CD4-positive, alpha-beta T cell treated with Interleukin-21 for 1 hour (primary cell): ENCODE measurements around the gene ITGB2.

Experiments used
- DNase-seq: peaks from one replicate; pipeline ENCODE4 v3.0.0-alpha.2; 2020

Gene ITGB2

DNA sequence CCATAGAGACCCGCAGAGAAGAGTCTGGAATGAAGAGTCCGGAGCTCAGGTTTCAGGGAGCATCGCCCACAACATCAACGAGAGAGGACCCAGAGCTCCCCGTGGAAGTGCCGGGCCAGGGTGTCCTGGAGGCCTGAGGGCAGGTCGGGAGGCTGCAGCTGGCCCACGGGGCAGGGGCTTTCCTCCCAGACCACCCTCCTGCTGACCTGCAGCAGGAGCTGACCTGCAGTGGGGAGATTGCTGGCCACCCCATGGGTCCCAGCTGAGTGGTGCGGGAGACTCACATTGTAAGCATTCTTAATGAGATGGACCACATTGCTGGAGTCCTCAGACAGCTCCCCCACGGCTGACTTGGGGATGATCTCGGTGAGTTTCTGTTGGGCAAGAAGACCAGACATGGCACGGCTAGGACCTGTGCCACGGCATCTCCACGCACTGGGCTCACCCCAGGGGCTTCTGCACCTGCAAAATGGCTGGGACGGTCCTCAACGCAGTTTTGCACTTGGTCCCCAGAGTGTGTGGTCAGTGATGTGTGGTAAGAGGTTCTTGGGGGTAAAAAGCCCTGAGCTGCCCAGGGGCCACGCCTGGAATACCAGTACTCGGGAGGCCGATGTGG is 25.9 kb downstream of the ITGB2 start:
- DNase-seq = no peak

DNA sequence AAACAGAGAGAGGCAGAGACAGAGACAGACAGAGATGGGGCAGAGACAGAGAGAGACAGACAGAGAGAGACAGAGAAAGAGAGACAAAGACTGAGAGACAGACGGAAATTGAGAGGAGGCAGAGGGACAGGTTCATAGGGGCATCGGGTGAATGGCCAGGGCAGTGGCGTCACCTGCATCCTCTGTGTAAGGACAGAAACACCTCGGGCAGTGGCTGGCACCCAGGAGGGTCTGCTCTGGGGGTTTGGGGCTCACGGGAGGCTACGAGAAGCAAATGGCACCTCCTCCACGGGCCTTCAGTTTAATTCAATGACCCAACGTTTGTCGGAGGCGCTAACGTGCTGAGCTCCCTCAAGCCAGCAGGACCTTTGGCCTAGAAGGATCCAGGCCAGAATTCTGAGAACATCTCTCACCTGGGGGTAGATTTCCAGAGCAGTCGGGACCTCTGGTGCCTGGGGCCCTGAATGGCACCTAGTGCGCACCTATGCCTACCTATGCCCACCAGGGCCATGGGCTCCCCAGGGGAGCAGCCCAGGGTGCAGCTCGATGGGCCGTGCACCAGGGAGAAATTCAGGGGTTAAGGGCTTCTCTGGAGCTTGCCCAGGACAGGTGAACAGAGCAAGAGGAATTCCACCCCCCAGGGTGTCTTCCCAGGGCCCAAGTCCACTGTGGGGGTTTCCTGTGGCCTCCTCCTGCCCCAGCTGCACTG is 26.6 kb downstream of the ITGB2 start:
- DNase-seq = no peak

DNA sequence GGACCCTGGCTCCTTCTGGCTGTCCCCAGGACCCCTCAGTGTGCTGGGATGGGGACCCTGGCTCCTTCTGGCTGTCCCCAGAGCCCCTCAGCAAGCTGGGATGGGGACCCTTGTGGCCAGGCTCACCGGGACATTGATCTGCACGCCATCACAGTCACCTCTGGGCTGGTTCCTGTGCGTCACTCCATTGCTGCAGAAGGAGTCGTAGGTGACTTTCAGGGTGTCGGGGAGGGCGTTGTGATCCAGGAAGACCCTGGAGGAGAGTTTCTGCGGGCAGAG is 27.5 kb downstream of the ITGB2 start:
- DNase-seq = no peak

DNA sequence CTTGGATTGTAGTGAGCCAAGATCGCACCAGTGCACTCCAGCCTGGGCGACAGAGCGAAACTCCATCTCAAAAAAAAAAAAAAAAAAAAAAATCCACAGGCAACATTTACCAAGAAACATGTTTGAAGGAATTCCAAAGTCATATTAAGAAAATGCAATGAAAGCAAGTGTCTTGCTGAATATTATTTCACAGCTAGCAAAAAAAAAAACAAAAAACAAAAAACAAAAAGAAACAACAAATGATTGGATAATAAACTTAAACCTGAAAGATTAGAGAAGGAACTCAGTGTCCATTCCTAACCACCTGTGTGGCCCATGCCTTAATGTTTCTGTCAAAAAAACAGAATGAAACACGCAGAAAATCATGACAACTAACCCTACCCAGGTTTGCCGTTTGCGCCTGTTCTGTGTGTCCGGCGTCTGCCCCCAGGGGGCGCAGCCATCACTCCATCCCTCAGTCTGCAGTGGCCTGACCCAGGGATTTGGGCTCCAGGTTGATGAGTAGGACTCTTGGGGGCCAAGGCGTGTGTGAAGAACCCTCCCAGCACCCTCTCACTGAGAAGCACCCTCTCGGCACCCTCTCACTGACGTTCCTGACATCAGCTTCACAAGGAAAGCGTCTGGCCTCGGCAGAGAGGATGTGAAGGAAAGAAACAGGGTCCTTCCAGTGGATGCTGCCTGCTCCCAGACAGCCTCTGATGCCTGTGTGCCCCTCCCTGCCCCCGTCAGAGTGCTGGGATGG is 28.0 kb downstream of the ITGB2 start:
- DNase-seq = peak; percentile 82

DNA sequence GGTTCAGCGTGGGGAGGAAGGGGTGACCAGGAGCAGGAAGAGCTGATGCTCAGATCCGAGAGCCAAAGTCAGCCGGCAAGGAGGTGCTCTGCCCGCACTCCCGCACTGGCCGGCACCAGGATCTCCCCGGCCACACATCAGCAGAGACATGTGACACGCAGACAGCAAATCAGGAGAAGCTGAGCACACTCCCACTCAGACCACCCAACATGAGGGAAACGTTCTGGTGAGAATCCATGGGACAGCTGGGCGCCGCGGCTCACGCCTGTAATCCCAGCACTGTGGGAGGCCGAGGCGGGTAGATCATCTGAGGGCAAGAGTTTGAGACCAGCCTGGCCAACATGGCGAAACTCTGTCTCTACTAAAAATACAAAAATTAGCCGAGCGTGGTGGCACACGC is 28.6 kb downstream of the ITGB2 start:
- DNase-seq = no peak

DNA sequence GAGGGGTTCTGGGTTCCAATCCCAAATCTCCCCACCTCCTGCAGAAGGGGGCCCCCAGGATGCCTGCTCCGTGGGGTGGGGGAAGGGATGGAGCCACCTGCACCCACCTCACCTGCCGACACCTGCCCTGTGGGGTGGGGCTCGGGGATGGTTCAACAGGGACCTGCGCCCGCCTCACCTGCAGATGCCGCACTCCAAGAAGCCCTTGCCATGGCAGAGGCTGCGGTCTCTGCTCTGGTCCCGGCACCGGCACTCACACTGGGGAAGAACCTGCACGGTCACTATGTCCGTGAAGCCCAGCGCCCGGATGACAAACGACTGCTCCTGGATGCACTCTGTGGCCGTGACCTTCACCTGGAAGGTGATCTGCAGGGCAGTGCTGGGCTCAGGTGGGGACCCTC is 29.1 kb downstream of the ITGB2 start:
- no peak for DNase-seq

DNA sequence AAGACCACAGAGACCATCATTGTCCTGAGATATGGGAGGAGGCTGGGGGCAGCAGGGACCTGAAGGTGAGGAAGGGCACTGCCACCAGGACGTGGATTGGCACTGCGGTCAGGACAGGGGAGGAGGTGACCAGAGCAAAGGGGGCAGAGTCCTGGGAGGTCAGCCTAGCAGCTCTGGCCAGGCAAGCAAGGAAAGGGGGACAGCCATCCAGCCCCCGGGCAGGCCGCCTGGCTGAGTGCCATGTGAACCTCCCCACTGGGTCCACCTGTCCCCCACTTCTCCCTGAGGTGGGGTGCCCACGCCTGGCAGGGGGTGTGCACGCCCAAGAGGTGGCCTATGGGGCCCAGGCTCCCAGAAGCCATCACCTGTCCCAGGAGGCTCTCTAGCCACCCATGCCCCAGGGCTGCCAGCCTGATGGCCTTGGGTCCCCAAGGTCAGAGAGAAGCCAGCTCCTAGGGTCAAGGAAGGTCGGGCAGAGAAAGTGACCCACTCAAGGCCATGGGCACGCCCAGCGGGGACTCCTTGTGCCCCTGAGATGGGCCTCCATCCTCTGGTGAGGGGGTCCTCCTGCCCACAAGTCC is 29.6 kb downstream of the ITGB2 start:
- DNase-seq = no peak

DNA sequence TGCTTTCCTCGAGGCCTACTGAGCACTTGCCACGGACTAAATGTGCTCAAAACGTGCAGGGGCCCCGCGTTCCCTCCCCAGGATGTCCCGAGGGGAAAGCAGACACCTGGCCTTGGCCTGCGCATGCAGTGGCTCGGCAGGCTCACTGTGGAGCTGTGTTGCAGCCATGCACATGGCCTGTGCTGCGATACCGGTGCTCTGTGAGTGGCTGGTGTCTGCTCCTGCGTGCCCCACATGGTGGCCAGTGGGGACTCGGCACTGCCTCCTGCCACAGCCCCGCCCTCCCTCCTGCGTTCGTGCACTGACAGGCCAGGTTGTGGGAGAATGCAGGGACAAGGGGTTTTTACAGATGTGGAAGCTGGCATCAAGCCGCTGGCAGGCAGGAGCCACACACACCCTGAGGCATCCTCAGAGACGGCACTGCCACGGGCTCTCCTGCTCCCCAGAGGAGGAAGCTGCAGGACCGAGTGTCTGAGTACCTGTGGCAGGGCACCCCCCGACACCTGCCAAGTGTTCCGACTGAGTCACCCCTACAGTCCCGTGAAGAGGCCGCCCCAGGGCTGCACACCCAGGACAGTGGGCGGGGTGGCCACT is 30.3 kb downstream of the ITGB2 start:
- DNase-seq = no peak

DNA sequence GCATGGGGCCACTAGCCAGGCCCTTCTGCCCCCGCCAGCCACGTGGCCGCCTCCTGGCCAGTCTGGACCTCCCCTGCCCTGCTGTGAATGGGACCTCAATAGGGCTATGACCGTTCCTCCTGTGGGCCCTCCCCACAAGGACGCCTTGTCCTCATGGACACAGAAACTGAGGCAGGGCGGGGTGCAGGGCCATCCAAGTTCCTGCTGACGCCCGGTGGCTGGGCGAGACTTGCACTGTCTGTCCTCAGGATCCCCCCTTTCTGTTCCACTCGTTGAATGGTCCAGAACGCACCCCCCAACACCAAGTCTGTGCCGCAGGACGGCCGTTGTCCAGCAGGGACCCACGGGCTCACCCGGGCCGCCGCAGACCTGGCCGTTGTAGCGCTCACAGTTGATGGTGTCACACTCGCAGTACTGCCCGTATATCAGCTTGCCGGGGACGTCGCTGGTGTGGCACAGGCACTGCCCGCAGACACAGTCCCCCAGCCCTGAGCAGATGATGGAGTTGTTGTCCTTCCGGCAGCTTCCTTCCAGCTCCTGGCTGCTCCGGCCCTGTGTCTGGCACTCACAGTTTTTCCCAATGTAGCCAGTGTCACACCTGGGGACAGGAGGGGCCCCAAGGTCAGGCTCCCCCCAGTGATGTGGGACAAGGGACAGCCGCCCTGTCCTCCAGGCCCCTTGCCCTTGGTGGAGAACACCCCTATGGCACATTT is 30.9 kb downstream of the ITGB2 start:
- no peak for DNase-seq

DNA sequence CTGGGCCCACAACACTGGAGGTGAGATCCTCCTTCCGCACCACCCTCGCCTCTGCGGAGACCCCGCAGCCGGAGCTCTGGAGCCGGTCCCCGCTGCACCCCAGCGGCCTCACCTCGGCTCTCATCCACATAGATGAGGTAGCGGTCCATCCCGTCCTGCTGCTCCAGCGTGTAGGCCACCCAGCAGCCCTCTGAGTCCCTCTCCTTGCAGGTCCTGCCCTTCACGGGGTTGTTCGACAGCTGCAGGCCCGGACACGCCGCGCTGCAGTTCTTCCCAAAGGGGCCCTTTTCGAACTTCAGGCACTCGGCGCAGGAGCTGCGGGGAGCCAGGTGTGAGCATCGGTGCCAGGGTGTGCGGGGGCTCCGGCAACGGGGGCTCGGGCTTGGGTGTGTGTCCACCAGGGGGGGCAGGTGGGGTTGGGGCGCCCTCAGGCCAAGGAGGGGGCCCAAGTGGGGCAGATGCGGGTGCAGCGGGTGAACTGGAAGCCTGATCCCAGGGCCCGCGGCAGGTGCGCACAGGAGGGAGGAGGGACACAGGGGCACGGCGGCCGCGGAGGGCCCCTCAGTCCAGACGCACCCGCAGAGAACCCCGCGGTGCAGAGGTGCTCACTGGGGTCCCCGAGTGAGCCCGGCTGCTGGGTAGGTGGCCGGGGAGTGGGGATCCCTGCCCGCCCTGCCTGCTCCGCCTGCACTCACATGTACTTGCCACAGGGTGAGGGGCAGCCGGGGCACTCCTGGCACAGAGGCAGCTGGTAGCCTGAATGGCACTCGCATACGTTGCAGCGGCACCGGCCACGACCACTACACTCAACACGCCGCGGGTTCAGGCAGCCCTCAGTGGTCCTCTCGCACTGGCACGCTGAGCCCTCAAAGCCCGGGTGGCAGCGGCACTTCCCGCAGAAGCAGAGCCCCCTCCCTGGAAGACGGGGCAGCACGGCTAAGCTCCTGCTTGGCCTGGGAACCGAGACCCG is 31.8 kb downstream of the ITGB2 start:
- DNase-seq = no peak

DNA sequence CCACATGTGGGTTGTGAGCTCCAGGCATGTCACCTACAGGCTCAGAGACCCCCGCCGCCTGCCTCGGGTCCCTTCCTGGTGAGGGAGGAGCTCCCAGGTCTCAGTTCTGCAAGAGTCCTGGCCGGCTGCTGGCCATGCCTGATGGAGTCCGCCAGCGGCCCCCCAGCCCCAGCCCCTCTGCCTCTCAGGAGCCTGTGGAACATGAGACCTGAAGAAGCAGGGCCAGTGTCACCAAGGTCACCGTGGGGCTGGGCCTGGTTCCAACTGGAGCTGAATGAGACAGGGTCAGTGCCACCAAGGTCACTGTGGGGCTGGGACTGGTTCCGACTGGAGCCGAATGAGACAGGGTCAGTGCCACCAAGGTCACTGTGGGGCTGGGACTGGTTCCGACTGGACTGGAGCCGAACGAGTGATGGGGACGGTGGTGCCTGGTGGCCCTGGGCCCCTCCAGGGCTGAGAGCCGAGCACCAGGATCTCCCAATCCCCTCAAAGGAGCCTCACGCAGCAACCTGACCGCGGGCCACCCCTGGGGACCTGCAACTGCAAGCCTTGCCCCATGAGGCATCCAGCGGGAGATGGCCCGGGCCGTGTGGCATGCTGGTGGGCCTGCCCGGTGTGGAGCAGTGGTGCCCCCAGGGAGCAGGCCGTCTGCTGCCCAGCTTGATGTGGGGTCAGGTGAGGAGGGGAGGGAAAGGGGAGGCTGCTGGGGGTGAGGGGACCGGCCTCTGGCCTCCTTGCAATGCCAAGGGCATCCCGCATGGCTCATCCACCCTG is 32.7 kb downstream of the ITGB2 start:
- no peak for DNase-seq

DNA sequence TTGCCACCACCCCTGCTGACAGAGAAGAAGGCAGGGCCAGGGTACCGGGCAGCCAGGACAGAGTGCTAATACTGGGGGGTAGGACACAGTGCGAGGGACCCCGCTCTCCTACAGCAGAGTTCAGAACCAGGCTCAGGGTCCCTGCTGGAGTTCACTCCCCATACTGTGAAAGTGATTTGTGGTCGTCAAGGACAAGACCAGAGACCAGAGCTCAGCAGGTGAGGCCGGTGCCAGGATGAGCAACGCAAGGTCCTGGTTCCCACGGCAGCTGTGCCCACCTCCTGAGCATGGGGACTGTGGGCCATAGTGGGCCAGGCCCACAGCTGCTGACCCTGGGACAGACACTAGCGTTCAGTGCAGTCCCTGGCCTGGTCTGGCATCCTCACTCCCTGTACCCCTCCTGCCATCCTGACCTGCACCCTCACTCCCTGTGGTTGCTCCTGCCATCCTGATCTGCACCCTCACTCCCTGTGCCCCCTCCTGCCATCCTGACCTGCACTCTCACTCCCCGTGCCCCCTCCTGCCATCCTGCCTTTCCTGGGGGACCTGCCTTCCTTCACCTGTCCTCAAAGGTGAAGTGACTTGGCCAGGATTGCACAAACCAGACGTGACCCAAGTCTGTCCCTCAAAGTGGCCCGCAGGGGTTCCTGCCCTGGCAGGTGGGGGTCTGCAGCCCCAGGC is 33.4 kb downstream of the ITGB2 start:
- DNase-seq = no peak

DNA sequence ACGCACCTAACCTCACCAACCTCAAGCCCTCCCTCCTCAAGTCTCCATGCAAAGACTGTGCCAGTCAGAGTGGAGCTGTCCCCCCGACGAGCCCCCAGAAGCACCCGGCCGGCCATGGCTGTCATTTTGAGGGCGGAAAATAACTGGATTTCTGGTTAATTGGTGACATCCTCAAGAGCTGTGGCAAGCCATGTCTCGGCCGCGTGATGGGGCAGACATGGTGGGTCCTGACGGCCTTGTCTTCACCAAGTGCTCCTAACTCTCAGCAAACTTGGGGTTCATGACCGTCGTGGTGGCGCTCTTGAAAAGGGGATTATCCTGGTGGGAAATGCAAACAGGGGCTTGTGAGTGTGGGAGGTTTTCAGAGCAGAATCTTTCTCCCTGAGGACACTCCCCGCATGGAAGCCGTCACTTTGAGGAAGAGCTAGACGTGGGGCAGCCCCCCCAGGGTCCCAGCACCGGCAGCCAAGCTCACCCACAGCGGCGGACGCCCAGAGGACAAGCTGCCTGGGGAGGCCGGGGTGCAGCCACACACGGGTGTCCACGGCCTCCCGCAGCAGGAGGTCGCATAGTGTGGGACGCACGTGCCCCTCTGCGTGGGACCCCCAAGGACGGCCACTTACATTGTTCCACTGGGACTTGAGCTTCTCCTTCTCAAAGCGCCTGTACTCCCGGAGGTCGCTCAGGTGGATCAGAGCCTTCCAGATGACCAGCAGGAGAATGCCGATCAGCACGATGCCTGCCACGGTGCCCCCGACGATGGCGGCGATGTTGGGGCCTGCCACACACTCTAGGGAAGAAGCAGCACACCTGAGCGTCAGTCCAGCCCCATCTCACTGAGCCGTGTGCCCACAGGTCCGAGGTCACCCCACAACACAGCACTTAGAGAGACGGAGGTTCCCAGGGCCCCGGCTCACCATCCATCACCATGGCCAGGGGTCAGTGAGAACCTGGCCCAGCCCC is 34.3 kb downstream of the ITGB2 start:
- DNase-seq = no peak

DNA sequence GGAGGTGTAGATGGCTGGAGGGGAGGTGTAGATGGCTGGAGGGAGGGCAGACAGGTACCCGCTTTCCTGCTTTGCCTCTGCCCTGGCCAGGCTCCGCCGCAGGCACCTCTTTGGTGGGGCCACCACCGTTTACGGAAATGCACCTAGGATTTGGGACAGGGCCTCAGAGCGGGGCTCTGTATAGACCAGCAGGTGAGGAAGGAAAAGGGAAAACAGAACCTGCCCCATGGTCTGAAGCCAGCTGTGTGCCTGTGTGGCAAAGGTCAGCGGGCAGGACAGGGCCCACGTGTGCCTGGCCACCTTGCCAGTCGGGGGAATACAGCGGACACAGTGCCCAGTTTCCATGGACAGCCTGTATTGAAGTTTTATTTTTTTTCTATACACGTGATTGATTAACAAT is 35.1 kb downstream of the ITGB2 start:
- DNase-seq = no peak

DNA sequence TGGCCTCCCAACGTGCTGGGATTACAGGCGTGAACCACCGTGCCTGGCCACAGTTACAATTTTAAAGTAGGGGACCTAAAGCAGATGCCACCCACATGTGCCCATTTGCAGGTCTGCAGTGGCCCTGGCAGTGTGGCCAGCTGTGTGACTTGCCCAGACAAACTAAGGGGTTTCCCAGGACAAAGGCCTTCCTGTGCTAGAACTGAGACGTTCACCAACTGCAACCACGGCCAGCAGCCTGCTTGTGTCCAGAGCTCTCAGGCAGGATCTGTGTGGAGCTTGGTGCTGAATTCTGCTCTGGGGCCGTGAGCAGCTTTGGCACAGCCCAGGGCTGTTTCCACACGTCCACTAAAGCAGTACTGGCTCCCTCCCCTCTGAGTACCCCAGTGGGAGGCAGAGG is 36.6 kb downstream of the ITGB2 start:
- no peak for DNase-seq

DNA sequence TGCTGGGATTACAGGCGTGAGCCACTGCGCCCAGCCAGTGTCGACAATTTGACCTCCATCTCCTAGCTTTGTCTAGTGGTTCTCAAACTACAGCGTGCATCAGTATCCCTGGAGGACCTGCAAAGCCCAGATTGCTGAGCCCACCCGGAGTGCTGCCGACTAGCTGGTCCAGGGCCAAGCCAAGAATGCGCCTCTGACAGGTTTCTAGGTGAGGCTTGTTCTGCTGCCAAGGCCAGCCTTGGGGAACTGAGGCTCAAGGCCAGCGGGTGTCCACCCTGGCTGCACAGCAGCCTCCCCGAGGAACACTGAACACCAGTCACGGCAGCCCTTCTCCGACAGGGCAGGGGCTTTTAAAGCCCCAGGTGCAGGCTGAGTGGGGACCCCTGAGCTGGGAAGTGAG is 37.4 kb downstream of the ITGB2 start:
- DNase-seq = no peak

DNA sequence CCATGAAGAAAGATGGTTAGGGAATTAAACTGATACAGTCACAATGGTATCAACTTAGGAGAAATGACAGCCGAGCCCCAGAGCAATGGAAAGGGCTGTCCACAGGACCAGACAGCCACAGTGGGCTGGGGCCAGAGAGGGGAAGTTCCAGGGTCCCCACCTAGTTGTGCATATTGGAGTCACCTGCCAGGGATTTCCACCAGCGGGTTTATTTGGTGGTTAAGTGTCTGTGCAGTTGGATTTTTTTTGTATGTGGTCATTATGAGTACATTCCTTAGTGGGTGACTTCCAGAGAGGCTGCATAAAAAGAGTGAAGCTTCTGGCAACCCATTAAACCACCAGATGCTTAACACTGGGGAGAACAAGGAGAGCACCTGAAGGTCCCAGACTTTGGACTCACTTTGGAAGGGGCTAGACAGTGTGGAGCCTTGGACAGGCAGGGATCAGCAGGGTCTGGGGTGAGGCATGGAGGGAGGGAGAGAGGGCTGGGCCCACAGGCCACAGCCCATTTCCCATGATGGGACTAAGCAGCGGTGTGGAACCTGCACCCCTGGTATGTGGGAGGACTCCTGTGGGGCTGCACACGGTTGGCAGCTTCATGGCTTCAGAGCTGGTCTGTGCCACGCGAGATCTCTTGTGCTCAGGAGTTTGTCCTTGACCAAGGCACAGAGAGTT is 39.4 kb downstream of the ITGB2 start:
- DNase-seq = no peak

DNA sequence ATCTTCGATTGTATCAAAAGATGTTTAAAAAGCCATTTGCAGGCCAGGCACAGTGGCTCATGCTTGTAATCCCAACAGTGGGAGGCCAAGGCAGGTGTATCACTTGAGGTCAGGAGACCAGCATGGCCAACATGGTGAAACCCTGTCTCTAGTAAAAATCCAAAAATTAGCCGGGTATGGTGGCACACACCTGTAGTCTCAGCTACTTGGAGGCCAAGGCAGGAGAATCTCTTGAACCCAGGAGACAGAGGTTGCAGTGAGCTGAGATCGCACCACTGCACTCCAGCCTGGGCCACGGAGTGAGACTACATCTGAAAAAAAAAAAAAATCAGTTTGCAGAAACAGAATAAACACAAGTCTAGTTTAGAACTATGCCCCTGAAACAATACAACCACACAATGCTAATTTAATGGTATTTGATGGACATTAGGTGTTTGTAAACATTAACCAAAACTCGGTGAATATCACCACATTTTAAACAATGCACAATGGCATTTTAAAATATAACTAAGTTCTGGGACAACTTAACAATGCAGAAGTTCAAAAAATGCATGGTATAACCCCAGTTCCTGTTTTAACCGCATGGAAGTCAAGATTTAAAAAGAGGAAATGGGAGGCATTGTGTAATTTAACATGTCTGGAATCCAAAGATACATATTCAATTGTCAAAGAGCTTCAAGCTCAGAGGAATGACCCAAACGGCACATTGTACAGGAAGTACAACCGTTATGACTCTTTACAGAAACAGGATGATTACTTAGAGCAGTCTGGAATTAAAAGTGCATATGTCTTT is 40.1 kb downstream of the ITGB2 start:
- DNase-seq = peak; percentile 34
